Lower leg skin (tissue), 4 donors: ENCODE data around the gene MAPKAPK3. TPM values are rescaled to one million over a fixed set of nuclear protein-coding genes. Genes with fewer than 3 reads are reported as not detected.

Source experiments
- DNase-seq, 2 donors: peaks; one replicate each; pipeline ENCODE4 v3.0.0-alpha.2; 2019; ENCODE audit warnings: low spot score in 2 of 2
- H3K4me3 ChIP-seq: fragments of 200-600 bp; sonication (generic); 2 replicates; pipeline ENCODE4 v1.5.1; 2017; ENCODE audit warnings: mild to moderate bottlenecking, low read depth; ENCODE audit not compliant: poor library complexity, severe bottlenecking
- CTCF ChIP-seq, 3 donors: fragments of 450-650 bp; IDR thresholded peaks; one replicate each; pipeline ENCODE4 v1.5.1; 2016; ENCODE audit warnings: antibody characterized with exemption in 3 of 3, mild to moderate bottlenecking in 3 of 3, moderate library complexity in 2 of 3
- POLR2A ChIP-seq, 2 donors: fragments of 450-650 bp; IDR thresholded peaks; one replicate each; pipeline ENCODE4 v1.6.1; 2016 to 2017; ENCODE audit warnings: antibody characterized with exemption in 2 of 2, mild to moderate bottlenecking in 1 of 2, moderate library complexity in 1 of 2
- WGBS, 2 donors: methylation state at CpG; one replicate each; pipeline ENCODE4 v1.1.5; 2018; 5-methylcytosine and 5-hydroxymethylcytosine counted together
- intact Hi-C: fragments of 100-400 bp; cut with DNase I; formaldehyde crosslinking; loops from one replicate; pipeline ENCODE4 v1.15.0; 2023; ENCODE audit warnings: low total_unique reads
- total RNA-seq, 4 donors: library from RNA; depleted of rRNA; stranded (reverse); fragments of >200 nt; gene quantifications; one replicate each; pipeline ENCODE4 v1.1.0, GENCODE V29; 2016

The MAPKAPK3 gene
- total RNA-seq, 4 donors from 2014 or later: 65.2 to 128 (median 91.7) TPM

DNA sequence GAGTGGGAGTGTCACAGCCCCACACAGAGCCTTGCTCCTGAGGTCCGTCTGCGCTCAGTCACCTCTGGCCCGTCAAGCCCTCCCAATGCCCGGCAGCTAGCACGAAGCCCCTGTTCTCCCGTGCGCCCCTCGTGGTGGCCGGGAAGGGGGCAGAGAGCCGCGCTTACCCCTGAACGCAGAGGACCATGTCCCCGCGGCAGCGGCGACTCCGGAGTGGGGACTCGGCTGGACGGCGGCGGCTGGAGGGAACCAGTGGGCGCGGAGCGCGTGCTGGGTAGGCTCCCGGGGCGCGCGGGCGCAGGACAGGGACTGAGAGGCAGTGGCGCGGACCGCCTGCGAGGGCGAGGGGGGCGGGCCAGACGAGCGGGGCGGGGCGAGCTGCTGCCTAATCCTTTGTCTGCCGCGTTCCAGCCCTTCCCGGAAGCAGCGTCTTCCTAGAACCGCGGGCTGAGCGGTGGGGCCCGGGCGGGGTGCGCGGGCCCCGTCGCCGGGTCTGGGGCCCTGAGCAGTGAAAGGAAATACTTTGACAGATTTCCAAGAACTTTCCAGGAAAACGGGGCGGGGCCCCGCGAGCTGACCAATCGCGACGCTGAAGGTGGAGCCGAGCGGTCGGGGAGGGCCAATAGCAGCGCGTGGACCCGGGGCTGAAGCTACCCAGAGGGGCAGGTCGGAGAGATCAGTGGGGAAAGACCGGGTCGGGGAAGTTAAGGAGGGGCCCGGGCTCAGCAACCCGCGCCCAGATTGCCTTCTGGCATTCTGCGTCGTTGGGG, 5.3 kb upstream of the MAPKAPK3 start, which contains the start of gene CISH:
Gene CISH, minus strand, starts transcription at position 311 of the 770 bp plus-strand sequence. Its CDS starts 124 bp downstream, at position 187.
- intact Hi-C loops: no loop called here

DNA sequence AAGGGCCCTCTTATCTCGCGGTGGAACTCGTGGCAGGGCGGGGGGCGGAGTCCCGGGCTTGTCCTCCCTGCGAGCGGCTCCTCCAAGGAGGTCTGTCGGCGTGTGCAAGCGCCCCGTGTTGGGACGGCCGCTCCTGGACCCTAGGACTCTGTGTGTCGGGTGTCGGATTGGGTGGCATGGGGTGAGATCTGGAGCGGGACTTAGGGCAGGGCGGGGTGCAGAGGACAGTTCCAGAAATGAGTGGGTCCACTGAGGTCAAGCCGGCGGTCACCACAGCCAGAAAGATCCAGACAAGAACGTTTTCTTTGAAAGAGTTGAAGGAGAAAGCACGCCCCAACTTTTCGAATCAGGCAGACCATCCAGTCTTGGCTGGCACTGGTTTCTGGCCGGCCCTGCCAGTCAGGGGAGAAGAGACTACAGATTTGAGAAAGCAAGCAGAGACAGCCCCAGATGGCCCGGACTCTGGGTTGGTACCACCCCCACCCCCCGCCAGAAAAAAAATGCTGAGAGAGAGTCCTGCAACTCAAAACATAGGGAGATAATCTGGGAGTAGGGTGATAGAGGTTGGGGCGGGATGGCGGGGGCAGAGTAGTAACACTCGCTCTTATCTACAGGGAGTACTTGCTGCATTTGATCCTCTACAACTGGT, 4.6 kb upstream of the MAPKAPK3 start:
- TF ChIP-seq POLR2A (IDR thresholded peaks at IDR 0.05) (no peak), CTCF (IDR thresholded peaks at IDR 0.05) (no peak)
- intact Hi-C loops: no loop called here
- 2 to 3% methylated on average over 29 of the region's 29 CpGs for WGBS, 2 donors

More for the DNA sequence above, 5.3 kb upstream of the MAPKAPK3 start, which contains the start of gene CISH:
- no peak for TF ChIP-seq CTCF (IDR thresholded peaks at IDR 0.05)
- peak in 1 of 2 donors; percentile 63 for TF ChIP-seq POLR2A (IDR thresholded peaks at IDR 0.05)
- 0 to 1% methylated on average over 37 to 51 of the region's 75 CpGs for WGBS, 2 donors
- peak within 1 kb of the TSS; percentile 57 for H3K4me3 ChIP-seq
- peak; percentile 93 to 99 for DNase-seq

GRCh38 chr3:50612970-50613846, 3.7 kb upstream of the MAPKAPK3 start:
- intact Hi-C loops: no loop called here
- no peak for DNase-seq
- H3K4me3 ChIP-seq: no peak overlapping the region
- TF ChIP-seq POLR2A (IDR thresholded peaks at IDR 0.05): no peak
- no peak for TF ChIP-seq CTCF (IDR thresholded peaks at IDR 0.05)
- WGBS, 2 donors: 59 to 64% methylated on average over 6 of the region's 6 CpGs

More for the DNA sequence above, 4.6 kb upstream of the MAPKAPK3 start:
- H3K4me3 ChIP-seq: peak overlapping the region; percentile 57
- DNase-seq: no peak

- no peak for DNase-seq
- intact Hi-C loops: loop anchor here (2.0 to 5.0 kb wide), 2 partner anchors 44 to 772 kb away; partner anchors contain the start of gene MANF
- H3K4me3 ChIP-seq: no peak overlapping the region
- TF ChIP-seq CTCF (IDR thresholded peaks at IDR 0.05) (no peak), POLR2A (IDR thresholded peaks at IDR 0.05) (no peak)
- 82 to 85% methylated on average over 1 of the region's 1 CpG for WGBS, 2 donors
Observed at GRCh38 chr3:50615190-50615589, 1.8 kb upstream of the MAPKAPK3 start.

GRCh38 chr3:50616003-50616769, 765 bp upstream of the MAPKAPK3 start:
- intact Hi-C loops: loop anchor here (5.0 kb wide), 1 partner anchor 771 kb away; the partner anchor contains the start of gene MANF
- DNase-seq: peak; percentile 82 to 97
- TF ChIP-seq POLR2A (IDR thresholded peaks at IDR 0.05): no peak
- peak in 1 of 3 donors; percentile 99 for TF ChIP-seq CTCF (IDR thresholded peaks at IDR 0.05)
- peak overlapping the region; percentile 23 for H3K4me3 ChIP-seq
- WGBS, 2 donors: 0% methylated on average over 24 of the region's 24 CpGs
